GM18909 (cell line): ENCODE data around the gene PHYHIPL.

Experiments
- ATAC-seq: cut with Tn5 transposase; IDR thresholded peaks from one replicate; pipeline ENCODE4 v1.9.1; 2021; ENCODE audit warnings: mild to moderate bottlenecking; ENCODE audit not compliant: unreplicated experiment, poor library complexity

PHYHIPL gene

GRCh38 chr10:59244871-59245270 is 68.4 kb downstream of the PHYHIPL start:
- ATAC-seq = no peak

GRCh38 chr10:59245686-59246085 is 69.2 kb downstream of the PHYHIPL start:
- no peak for ATAC-seq

GRCh38 chr10:59252491-59252890 is 76.0 kb downstream of the PHYHIPL start:
- ATAC-seq = no peak

GRCh38 chr10:59255463-59255862 is 79.0 kb downstream of the PHYHIPL start:
- ATAC-seq = no peak

GRCh38 chr10:59257224-59257623 is 80.8 kb downstream of the PHYHIPL start:
- no peak for ATAC-seq

- no peak for ATAC-seq
These were observed 82.4 kb downstream of the PHYHIPL start for GRCh38 chr10:59258890-59259289.

GRCh38 chr10:59265141-59265540 is 88.7 kb downstream of the PHYHIPL start:
- ATAC-seq = no peak

- no peak for ATAC-seq
These were observed 89.9 kb downstream of the PHYHIPL start for GRCh38 chr10:59266321-59266720.

- ATAC-seq = no peak
These were observed 92.0 kb downstream of the PHYHIPL start for GRCh38 chr10:59268460-59268859.

- no peak for ATAC-seq
These were observed 93.2 kb downstream of the PHYHIPL start for GRCh38 chr10:59269651-59270050.

- no peak for ATAC-seq
These were observed 94.0 kb downstream of the PHYHIPL start for GRCh38 chr10:59270492-59270891.

GRCh38 chr10:59271160-59271559 is 94.7 kb downstream of the PHYHIPL start:
- no peak for ATAC-seq

GRCh38 chr10:59272061-59272460 is 95.6 kb downstream of the PHYHIPL start:
- ATAC-seq = no peak

GRCh38 chr10:59273445-59273844 is 97.0 kb downstream of the PHYHIPL start:
- ATAC-seq = no peak

- no peak for ATAC-seq
These were observed 99.7 kb downstream of the PHYHIPL start for GRCh38 chr10:59276133-59276532.

GRCh38 chr10:59276919-59277318 is 100.5 kb downstream of the PHYHIPL start:
- ATAC-seq = no peak

GRCh38 chr10:59279476-59279875 is 103.0 kb downstream of the PHYHIPL start:
- ATAC-seq = no peak

- ATAC-seq = no peak
These were observed 103.6 kb downstream of the PHYHIPL start for GRCh38 chr10:59279991-59280505.

- no peak for ATAC-seq
These were observed 105.4 kb downstream of the PHYHIPL start for GRCh38 chr10:59281861-59282260.

GRCh38 chr10:59283456-59284091 is 107.1 kb downstream of the PHYHIPL start:
- no peak for ATAC-seq

- no peak for ATAC-seq
These were observed 107.9 kb downstream of the PHYHIPL start for GRCh38 chr10:59284118-59284975.

GRCh38 chr10:59285073-59285472 is 108.6 kb downstream of the PHYHIPL start:
- no peak for ATAC-seq
